Loucy (cell line): ENCODE results near the gene PPP2R3B.

ENCODE experiments used
- CTCF ChIP-seq: fragments of 200-600 bp; sonication (generic); conservative IDR thresholded peaks from 2 replicates; pipeline ENCODE4 v1.5.1; 2014; ENCODE audit warnings: mild to moderate bottlenecking, antibody characterized with exemption, low read length
- EZH2phosphoT487 ChIP-seq: fragments of 200-600 bp; IDR thresholded peaks from 2 replicates; pipeline ENCODE4 v1.6.1; 2018; ENCODE audit warnings: antibody characterized with exemption, mild to moderate bottlenecking, moderate library complexity, borderline replicate concordance

GRCh38 chrX:285076-285677 lies 101.5 kb downstream of the PPP2R3B start:
- TF ChIP-seq CTCF (no peak), EZH2phosphoT487 (no peak)
